ENCODE data around the gene SYT2.

DNA sequence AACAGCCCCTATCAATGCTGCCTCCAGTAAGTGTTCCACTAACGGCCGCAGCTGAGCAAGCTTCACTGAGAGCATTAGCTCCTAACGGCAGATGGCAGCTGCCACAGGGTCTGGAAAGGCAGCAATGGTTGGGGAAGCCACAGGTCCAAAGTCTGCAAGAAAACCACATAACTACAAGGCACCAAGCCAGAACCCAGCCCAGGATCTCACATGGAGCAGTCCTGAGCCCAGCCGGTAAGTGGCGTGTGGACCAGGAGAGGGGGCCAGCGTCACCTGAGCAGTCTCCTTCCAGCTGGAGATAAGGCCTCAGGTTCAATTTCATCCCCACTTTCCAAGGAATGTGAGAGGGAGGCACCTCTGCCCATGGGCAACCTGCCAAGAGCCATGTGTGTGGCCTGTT is 13.2 kb downstream of the SYT2 start:
- TF ChIP-seq, protein P1, sequence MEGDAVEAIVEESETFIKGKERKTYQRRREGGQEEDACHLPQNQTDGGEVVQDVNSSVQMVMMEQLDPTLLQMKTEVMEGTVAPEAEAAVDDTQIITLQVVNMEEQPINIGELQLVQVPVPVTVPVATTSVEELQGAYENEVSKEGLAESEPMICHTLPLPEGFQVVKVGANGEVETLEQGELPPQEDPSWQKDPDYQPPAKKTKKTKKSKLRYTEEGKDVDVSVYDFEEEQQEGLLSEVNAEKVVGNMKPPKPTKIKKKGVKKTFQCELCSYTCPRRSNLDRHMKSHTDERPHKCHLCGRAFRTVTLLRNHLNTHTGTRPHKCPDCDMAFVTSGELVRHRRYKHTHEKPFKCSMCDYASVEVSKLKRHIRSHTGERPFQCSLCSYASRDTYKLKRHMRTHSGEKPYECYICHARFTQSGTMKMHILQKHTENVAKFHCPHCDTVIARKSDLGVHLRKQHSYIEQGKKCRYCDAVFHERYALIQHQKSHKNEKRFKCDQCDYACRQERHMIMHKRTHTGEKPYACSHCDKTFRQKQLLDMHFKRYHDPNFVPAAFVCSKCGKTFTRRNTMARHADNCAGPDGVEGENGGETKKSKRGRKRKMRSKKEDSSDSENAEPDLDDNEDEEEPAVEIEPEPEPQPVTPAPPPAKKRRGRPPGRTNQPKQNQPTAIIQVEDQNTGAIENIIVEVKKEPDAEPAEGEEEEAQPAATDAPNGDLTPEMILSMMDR (IDR thresholded peaks at IDR 0.05) = no peak
- no peak for TF ChIP-seq OVOL2 (CRISPR knock-in tag; IDR thresholded peaks at IDR 0.05; ENCODE audit: borderline replicate concordance)
- TF ChIP-seq, protein P2, sequence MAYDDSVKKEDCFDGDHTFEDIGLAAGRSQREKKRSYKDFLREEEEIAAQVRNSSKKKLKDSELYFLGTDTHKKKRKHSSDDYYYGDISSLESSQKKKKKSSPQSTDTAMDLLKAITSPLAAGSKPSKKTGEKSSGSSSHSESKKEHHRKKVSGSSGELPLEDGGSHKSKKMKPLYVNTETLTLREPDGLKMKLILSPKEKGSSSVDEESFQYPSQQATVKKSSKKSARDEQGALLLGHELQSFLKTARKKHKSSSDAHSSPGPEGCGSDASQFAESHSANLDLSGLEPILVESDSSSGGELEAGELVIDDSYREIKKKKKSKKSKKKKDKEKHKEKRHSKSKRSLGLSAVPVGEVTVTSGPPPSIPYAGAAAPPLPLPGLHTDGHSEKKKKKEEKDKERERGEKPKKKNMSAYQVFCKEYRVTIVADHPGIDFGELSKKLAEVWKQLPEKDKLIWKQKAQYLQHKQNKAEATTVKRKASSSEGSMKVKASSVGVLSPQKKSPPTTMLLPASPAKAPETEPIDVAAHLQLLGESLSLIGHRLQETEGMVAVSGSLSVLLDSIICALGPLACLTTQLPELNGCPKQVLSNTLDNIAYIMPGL (CRISPR knock-in tag; IDR thresholded peaks at IDR 0.05) = no peak
- TF ChIP-seq, protein P3, sequence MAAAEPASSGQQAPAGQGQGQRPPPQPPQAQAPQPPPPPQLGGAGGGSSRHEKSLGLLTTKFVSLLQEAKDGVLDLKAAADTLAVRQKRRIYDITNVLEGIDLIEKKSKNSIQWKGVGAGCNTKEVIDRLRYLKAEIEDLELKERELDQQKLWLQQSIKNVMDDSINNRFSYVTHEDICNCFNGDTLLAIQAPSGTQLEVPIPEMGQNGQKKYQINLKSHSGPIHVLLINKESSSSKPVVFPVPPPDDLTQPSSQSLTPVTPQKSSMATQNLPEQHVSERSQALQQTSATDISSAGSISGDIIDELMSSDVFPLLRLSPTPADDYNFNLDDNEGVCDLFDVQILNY (CRISPR knock-in tag; IDR thresholded peaks at IDR 0.05) = no peak
- TF ChIP-seq, protein P4, sequence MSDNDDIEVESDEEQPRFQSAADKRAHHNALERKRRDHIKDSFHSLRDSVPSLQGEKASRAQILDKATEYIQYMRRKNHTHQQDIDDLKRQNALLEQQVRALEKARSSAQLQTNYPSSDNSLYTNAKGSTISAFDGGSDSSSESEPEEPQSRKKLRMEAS (CRISPR knock-in tag; IDR thresholded peaks at IDR 0.05) = no peak
- no peak for TF ChIP-seq FOXP1 (CRISPR knock-in tag; IDR thresholded peaks at IDR 0.05; ENCODE audit: borderline replicate concordance)
- no peak for TF ChIP-seq SMAD4 (CRISPR knock-in tag; IDR thresholded peaks at IDR 0.05)
- no peak for TF ChIP-seq RELA (CRISPR knock-in tag; IDR thresholded peaks at IDR 0.05; ENCODE audit: borderline replicate concordance)
- no peak for TF ChIP-seq SP1 (CRISPR knock-in tag; conservative IDR thresholded peaks at IDR 0.05)

All from WTC11 (cell line).